ENCODE results near the gene GALNS. TPM values are rescaled to one million over a fixed set of nuclear protein-coding genes. Genes with fewer than 3 reads are reported as not detected.
A peak's percentile ranks its signal among the peaks of the same experiment; 100 is the strongest.

The GALNS gene
- total RNA-seq, 1 experiment from 2014 or later: 62.3 TPM

GRCh38 chr16:88784074-88784855, 72.5 kb downstream of the GALNS start:
- ChIA-PET CTCF (interaction anchor here (1.1 to 3.0 kb wide), 3 partner anchors 29 to 47 kb away, joined by 4 to 20 read pairs (median 15); no protein-coding TSS in a partner anchor), POLR2A (ENCODE audit: unreplicated experiment) (interaction anchor here (0.5 to 0.8 kb wide), 7 partner anchors 10 to 915 kb away, joined by 3 to 8 read pairs (median 4); partner anchors contain the start of genes SLC7A5 and ZNF778)
- intact Hi-C loops (cut with micrococcal nuclease; ENCODE audit: unreplicated experiment): no loop called here
- peak overlapping the region; percentile 74 for H3K27ac ChIP-seq
- TF ChIP-seq EZH2 (IDR thresholded peaks at IDR 0.05; ENCODE audit: low read depth): no peak
- TF ChIP-seq CTCF (conservative IDR thresholded peaks at IDR 0.05): peak; percentile 60
- no peaks in the 10 kb centered on the region for H3K36me3 ChIP-seq (ENCODE audit: low read depth)
- TSS peak; percentile 50 for BruUV-seq (replicated peaks)
- peak overlapping the region; percentile 60; the same call in 1 of the 2 replicates for H2AFZ ChIP-seq
- peak; percentile 67 to 80 for DNase-seq
- H3K4me2 ChIP-seq: peak overlapping the region; percentile 76
- H3K27me3 ChIP-seq (ENCODE audit: insufficient read depth, low read depth): no peaks in the 10 kb centered on the region
- peaks cover 37% of the 10 kb centered on the region for H3K4me1 ChIP-seq (replicated peaks; ENCODE audit: insufficient read depth)
- H3K9me2 ChIP-seq (ENCODE audit: insufficient read depth): no peaks in the 10 kb centered on the region
- peak overlapping the region; percentile 71 for H3K4me3 ChIP-seq
- H3K9me3 ChIP-seq (ENCODE audit: insufficient read depth, low read depth): no peaks in the 10 kb centered on the region
- H3F3A ChIP-seq (ENCODE audit: insufficient read depth, low read depth): peaks cover 41% of the 10 kb centered on the region
- peaks cover 53% of the 10 kb centered on the region for H3K79me2 ChIP-seq (ENCODE audit: low read depth)
- peaks cover 42% of the 10 kb centered on the region for H4K20me1 ChIP-seq (ENCODE audit: insufficient read depth)

GRCh38 chr16:88783391-88784073, 73.2 kb downstream of the GALNS start:
- H3K4me2 ChIP-seq: peak overlapping the region; percentile 76
- ChIA-PET CTCF (interaction anchor here (1.1 to 3.0 kb wide), 3 partner anchors 28 to 46 kb away, joined by 4 to 20 read pairs (median 15); no protein-coding TSS in a partner anchor), POLR2A (ENCODE audit: unreplicated experiment) (interaction anchor here (0.7 to 0.9 kb wide), 3 partner anchors 10 to 434 kb away, joined by 3 to 17 read pairs (median 8); partner anchors contain the start of gene ZNF778)
- H3K79me2 ChIP-seq (ENCODE audit: low read depth): peaks cover 60% of the 10 kb centered on the region
- no peaks in the 10 kb centered on the region for H3K9me3 ChIP-seq (ENCODE audit: insufficient read depth, low read depth)
- H2AFZ ChIP-seq: no peak overlapping the region
- intact Hi-C loops (cut with micrococcal nuclease; ENCODE audit: unreplicated experiment): no loop called here
- H3K27me3 ChIP-seq (ENCODE audit: insufficient read depth, low read depth): no peaks in the 10 kb centered on the region
- peak overlapping the region; percentile 71 for H3K4me3 ChIP-seq
- peak overlapping the region; percentile 74 for H3K27ac ChIP-seq
- no peak for DNase-seq
- peaks cover 41% of the 10 kb centered on the region for H3F3A ChIP-seq (ENCODE audit: insufficient read depth, low read depth)
- H3K36me3 ChIP-seq (ENCODE audit: low read depth): no peaks in the 10 kb centered on the region
- BruUV-seq (replicated peaks): no TSS peak
- no peaks in the 10 kb centered on the region for H3K9me2 ChIP-seq (ENCODE audit: insufficient read depth)
- H4K20me1 ChIP-seq (ENCODE audit: insufficient read depth): peaks cover 50% of the 10 kb centered on the region
- TF ChIP-seq CTCF (conservative IDR thresholded peaks at IDR 0.05) (no peak), EZH2 (IDR thresholded peaks at IDR 0.05; ENCODE audit: low read depth) (no peak)
- peaks cover 37% of the 10 kb centered on the region for H3K4me1 ChIP-seq (replicated peaks; ENCODE audit: insufficient read depth)
